ENCODE measurements around the gene RGS13.

- TF ChIP-seq CTCF (IDR thresholded peaks at IDR 0.05; ENCODE audit: insufficient read depth, low read depth, low read length) (no peak), EZH2 (IDR thresholded peaks at IDR 0.05; ENCODE audit: insufficient read depth, low read length) (no peak)
Measured at GRCh38 chr1:192609110-192610079, 26.6 kb upstream of the RGS13 start.

Measured in astrocyte (in vitro differentiated cells and primary cell).